ENCODE measurements around the gene IFIT1.

Gene IFIT1

DNA sequence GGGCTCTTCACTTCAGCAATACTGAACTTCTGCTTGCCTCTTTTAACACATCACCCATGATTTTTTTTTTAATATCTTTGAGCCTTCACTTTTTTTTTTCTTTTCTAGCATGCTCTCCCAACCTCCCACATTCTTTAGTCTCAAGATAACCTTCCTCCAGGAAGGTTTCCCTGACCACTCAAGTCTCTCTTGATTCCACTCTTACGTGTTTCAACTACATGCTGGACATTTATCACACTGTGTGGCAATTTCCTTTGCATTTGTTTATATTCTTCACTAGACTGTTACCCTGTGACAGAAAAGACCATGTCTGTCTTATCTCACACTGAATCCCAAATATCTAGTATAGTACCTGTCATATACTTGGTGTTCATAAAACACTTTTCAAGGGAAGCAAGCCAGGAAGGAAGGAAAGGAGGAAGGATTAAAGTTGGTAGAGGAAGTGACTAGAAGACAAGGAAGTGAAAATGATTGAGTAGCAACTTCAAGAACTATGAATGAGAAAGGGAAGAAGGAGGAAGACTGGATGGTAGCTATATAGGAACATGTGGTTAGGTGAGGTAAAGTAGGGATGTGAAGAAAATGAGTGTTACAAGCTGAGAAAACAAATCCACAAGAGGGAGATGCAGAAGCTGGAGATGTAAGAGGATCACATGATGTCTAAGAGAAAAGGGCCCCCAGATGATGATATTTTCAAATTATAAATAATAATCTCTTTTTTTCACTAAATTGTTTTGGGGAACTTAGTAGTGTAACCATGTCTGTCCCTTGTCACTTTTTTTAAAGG is 62.3 kb downstream of the IFIT1 start:
- Histone ChIP-seq H3K27ac (ENCODE audit: low read depth, low read length) (no peak overlapping the region), H3K27me3 (ENCODE audit: control insufficient read depth in 5 of 5, insufficient read depth in 4 of 5, low read length in 5 of 5) (no peaks in the 10 kb centered on the region), H3K9me3 (ENCODE audit: control insufficient read depth in 5 of 5, low read length in 5 of 5) (no peaks in the 10 kb centered on the region), H3K4me1 (ENCODE audit: control insufficient read depth in 5 of 5, insufficient read depth in 5 of 5, low read length in 5 of 5) (peaks cover 0 to 9% (median 0%) of the 10 kb centered on the region in 5 donors), H3K9ac (ENCODE audit: low read length in 5 of 5) (no peak overlapping the region), H3K4me3 (ENCODE audit: low read depth in 1 of 5, low read length in 5 of 5) (no peak overlapping the region), H3K36me3 (ENCODE audit: control insufficient read depth in 5 of 5, insufficient read depth in 5 of 5, low read length in 5 of 5) (no peaks in the 10 kb centered on the region)
